Vagina (tissue), 2 donors: Measurements from ENCODE around the gene QSOX1.

Source experiments
- CTCF ChIP-seq, 3 experiments: fragments of 450-650 bp in 2 of 3; fragments of 200-600 bp in 1 of 3; sonication (generic) in 1 of 3; IDR thresholded peaks; one replicate each; pipeline ENCODE4 v1.5.1; 2017 to 2019; ENCODE audit warnings: antibody characterized with exemption in 3 of 3, mild to moderate bottlenecking in 2 of 3, moderate library complexity in 2 of 3
- POLR2A ChIP-seq, 2 donors: fragments of 450-650 bp; IDR thresholded peaks; one replicate each; pipeline ENCODE4 v1.6.1; 2017; ENCODE audit warnings: antibody characterized with exemption in 2 of 2, mild to moderate bottlenecking in 2 of 2, moderate library complexity in 2 of 2

- no peak for TF ChIP-seq CTCF (IDR thresholded peaks at IDR 0.05)
- no peak for TF ChIP-seq POLR2A (IDR thresholded peaks at IDR 0.05)
Measured at GRCh38 chr1:180136968-180137356, 17.7 kb upstream of the QSOX1 start.
